Measurements from ENCODE around the gene HYAL2.

Gene HYAL2

DNA sequence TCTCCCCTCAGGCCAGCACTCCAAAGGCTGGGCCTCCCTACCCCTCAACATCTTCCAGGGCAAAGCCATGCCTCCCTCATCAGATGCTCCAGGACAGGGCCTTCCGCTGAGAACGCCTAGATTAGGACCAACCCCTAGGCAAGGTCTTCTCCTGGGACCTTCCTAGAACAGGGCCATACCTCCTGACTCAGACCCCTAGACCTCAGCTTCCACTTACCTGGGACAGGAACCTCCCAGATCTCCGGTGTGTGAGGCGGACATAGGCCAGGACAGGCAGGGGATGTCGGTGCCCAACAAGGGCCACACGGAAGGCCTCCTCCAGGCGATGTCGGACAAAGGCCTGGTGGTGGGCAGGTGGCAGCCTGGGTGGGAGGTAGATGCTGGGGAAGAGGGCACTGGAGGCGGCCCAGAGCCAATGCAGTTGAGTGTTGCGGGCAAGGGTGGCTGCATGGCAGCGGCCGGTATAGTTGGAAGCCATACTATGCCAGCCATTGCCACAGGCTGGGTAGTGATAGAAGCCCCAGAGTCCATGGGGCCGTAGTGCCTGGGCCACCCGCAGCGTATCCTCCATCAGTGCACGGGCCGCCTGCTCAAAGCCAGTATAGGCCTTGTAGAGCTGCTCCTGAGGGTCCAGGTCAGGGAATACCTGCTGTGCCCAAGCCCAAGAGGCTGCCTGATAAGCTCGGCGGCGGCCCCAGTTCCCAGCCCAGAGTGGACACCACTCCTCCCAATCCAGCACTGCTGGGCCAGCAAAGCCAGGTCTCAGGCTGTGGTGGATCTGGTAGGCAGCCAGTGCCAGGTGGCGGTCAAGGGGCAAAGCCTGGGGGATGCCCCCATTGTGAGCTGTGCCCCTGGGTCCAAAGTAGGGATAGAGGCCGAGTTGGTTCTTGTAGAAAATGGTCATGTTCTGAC is 27.8 kb downstream of the HYAL2 start:
- no peak overlapping the region for H3K4me3 ChIP-seq (ENCODE audit: low read depth, low read length)
- TF ChIP-seq, protein P1, sequence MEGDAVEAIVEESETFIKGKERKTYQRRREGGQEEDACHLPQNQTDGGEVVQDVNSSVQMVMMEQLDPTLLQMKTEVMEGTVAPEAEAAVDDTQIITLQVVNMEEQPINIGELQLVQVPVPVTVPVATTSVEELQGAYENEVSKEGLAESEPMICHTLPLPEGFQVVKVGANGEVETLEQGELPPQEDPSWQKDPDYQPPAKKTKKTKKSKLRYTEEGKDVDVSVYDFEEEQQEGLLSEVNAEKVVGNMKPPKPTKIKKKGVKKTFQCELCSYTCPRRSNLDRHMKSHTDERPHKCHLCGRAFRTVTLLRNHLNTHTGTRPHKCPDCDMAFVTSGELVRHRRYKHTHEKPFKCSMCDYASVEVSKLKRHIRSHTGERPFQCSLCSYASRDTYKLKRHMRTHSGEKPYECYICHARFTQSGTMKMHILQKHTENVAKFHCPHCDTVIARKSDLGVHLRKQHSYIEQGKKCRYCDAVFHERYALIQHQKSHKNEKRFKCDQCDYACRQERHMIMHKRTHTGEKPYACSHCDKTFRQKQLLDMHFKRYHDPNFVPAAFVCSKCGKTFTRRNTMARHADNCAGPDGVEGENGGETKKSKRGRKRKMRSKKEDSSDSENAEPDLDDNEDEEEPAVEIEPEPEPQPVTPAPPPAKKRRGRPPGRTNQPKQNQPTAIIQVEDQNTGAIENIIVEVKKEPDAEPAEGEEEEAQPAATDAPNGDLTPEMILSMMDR (IDR thresholded peaks at IDR 0.05; ENCODE audit: insufficient read depth, low read length, missing control alignments), result no peak
- POLR2A ChIA-PET, result no interaction called here
- no peak for DNase-seq (ENCODE audit: low read depth, low spot score)
- CTCF ChIA-PET, result interaction anchor here (1.4 kb wide), 1 partner anchor 48 kb away, joined by 3 read pairs; no protein-coding TSS in a partner anchor

DNA sequence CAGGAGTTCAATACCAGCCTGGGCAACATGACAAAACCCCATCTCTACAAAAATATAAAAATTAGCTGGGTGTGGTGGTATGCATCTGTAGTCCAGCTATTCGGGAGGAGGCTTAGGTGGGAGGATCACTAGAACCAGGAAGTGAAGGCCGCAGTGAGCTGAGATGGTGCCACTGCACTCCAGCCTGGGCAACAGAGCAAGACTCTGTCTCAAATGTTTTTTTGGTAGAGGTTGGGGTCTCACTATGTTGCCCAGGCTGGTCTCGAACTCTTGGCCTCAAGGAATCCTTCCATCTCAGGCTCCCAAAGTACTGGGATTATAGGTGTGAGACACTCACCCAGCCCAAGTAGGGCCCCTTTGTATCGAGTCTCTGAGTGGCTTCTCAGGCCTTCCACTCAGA is 28.5 kb downstream of the HYAL2 start:
- TF ChIP-seq, protein P1 (IDR thresholded peaks at IDR 0.05; ENCODE audit: insufficient read depth, low read length, missing control alignments), result no peak
- ChIA-PET POLR2A (no interaction called here), CTCF (interaction anchor here (1.0 to 7.0 kb wide), 3 partner anchors 48 to 100 kb away, joined by 3 to 31 read pairs (median 3); no protein-coding TSS in a partner anchor)
- H3K4me3 ChIP-seq (ENCODE audit: low read depth, low read length), result no peak overlapping the region
- no peak for DNase-seq (ENCODE audit: low read depth, low spot score)

DNA sequence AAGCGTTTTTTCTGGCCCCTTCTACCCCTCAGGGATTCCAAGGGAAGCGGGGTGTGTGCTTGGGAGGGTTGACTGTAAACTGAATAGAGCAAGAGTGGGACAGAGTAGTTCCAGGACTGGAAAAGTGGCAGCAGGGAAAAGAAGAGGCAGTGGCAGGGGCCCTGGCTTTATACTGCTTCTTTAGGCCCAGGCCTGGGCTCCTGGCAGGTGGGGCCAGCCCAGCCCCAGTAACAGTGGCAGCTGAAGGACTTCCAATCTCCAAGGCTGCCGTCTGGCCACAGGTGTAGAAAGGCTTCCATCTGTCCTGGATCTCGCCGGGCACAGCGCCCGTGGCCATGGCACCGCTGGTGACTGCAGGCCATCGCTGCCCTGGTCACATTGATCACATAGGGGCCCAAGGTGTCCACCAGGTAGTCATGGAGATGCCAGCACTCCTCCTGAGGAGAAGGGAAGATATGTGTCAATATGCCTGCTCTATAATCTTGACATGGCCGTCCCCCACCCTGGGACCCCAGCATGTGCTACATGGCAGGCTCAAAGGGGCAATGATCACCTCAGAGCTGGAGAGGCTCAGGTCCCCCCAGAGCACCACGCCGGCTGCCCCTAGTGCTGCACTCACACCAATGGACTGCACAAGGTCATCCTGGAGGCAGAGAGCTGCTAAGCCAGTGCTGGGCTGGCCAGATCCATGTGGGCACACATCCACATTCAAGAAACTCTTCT is 29.3 kb downstream of the HYAL2 start:
- H3K4me3 ChIP-seq (ENCODE audit: low read depth, low read length), result no peak overlapping the region
- POLR2A ChIA-PET, result interaction anchor here (1.1 to 1.9 kb wide), 2 partner anchors 25 to 34 kb away, joined by 3 to 7 read pairs; partner anchors contain the start of gene TUSC2

DNA sequence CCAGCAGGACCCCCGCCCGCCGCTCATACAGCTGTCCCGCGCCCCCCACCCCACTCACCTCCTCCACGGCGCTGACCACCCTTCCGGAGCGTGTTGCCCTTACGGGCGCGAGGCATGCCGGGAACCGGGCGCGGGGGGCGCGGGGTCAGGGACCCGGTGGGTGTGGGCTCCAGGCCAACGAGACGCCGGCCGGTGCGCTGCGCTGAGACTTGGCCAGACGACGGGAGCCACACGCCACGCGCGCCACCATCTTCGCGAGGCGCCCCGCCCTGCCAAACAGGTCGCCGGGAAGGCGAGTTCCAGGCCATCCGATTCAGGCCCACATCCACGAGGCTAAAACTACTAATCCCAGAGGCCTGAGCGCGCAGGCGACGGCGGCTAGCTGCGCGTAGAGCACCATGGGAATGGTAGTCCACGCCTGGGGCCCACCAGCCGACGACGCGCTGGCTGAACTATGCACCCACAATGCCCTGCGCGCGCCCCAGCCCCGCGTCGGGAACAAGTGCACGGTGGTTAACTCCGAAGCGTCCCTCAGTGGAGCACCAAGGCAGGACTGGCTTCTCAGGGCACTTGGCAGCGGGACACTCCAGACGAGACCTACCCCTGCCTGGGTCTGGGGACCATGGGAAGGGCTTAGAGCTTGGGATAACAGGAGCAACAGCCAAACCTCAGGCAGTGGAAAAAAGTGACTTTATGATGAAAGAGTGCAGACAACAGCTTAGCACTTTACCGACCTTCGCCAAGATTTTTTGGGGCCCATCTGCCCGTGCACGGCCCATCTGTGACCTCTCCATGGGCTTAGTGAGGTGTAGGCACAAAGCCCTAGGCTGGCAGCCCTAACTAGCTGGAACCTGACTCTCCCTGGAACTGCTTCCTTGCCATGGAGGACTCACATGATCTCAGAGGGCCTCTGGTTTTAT is 30.1 kb downstream of the HYAL2 start, which contains the start of gene IFRD2:
Gene IFRD2, minus strand, starts transcription at position 271 of the 920 bp plus-strand sequence. Its CDS starts 155 bp downstream, at position 116.
- CTCF ChIA-PET, result interaction anchor here (1.5 to 7.0 kb wide), 5 partner anchors 10 to 99 kb away, joined by 3 to 31 read pairs (median 6); no protein-coding TSS in a partner anchor
- TF ChIP-seq, protein P1 (IDR thresholded peaks at IDR 0.05; ENCODE audit: insufficient read depth, low read length, missing control alignments), result no peak

More for the DNA sequence above, 29.3 kb downstream of the HYAL2 start:
- DNase-seq (ENCODE audit: low read depth, low spot score), result no peak
- TF ChIP-seq, protein P1 (IDR thresholded peaks at IDR 0.05; ENCODE audit: insufficient read depth, low read length, missing control alignments), result no peak
- CTCF ChIA-PET, result interaction anchor here (1.0 to 7.0 kb wide), 4 partner anchors 18 to 100 kb away, joined by 3 to 31 read pairs (median 6); no protein-coding TSS in a partner anchor

DNA sequence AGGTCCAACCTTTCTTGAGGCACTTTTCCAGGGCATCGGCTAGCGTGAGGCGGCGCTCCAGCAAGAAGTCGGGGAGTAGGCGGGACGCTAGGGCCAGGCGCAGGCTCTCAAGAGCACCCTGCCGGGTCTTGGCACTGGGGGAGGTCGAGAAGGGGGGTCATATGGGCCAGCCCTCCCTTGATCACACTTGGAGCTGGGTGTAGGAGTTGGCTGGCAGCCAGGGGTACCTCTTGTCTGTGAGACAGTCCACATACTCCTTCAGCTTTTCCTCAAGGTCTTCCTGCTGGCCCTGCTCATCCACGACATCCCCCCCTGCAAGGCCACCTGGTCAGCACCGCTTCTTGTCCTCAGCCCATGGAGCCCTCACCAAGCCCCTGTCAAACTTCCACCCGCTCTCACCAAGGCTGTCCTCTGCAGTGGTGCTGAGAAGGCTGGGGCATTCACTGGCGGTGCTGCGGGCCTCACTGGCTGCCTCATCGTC is 32.3 kb downstream of the HYAL2 start:
- TF ChIP-seq, protein P1 (IDR thresholded peaks at IDR 0.05; ENCODE audit: insufficient read depth, low read length, missing control alignments), result no peak
- no peak overlapping the region for H3K4me3 ChIP-seq (ENCODE audit: low read depth, low read length)
- ChIA-PET POLR2A (interaction anchor here (1.5 kb wide), 1 partner anchor 10 kb away, joined by 6 read pairs; no protein-coding TSS in a partner anchor), CTCF (interaction anchor here (1.0 to 7.0 kb wide), 5 partner anchors 8 to 97 kb away, joined by 3 to 31 read pairs (median 6); partner anchors contain the start of genes HYAL3 and NAA80)
- DNase-seq (ENCODE audit: low read depth, low spot score), result no peak

More for the DNA sequence above, 30.1 kb downstream of the HYAL2 start, which contains the start of gene IFRD2:
- peak; percentile 79 for DNase-seq (ENCODE audit: low read depth, low spot score)
- H3K4me3 ChIP-seq (ENCODE audit: low read depth, low read length), result peak within 1 kb of the TSS; percentile 87
- POLR2A ChIA-PET, result interaction anchor here (1.0 to 1.9 kb wide), 5 partner anchors 10 to 57 kb away, joined by 3 to 7 read pairs (median 3); partner anchors contain the start of genes GNAI2 and TUSC2

All from AG04449 (cell line).